T-helper 1 cell treated with Interleukin-12 subunit alpha and Interleukin-12 subunit beta and Interleukin-4 antibody, amounts not matched to agents 30 ng/mL and 1 ng/mL, for 36 hours (primary cell): ENCODE measurements around the gene TSPAN10. TPM values are rescaled to one million over a fixed set of nuclear protein-coding genes. Genes with fewer than 3 reads are reported as not detected.
"Not testable (repeated sequence)": the region's sequence is repeated elsewhere in the genome, so short reads cannot be mapped to it uniquely, and the experiment has no call there.

ENCODE experiments used
- intact Hi-C: fragments of 100-400 bp; cut with micrococcal nuclease; formaldehyde crosslinking; loops from one replicate; pipeline ENCODE4 v1.15.1; 2024
- total RNA-seq: library from RNA; stranded (reverse); gene quantifications from 2 replicates; pipeline ENCODE4 v1.2.3, GENCODE V29; 2022

The TSPAN10 gene
- total RNA-seq, 1 donor from 2014 or later: 0.47 TPM

GRCh38 chr17:81660441-81660840 is 23.4 kb downstream of the TSPAN10 start:
- intact Hi-C loops: no loop called here

- intact Hi-C loops: no loop called here
Observed at GRCh38 chr17:81662002-81662401, 25.0 kb downstream of the TSPAN10 start.

GRCh38 chr17:81664051-81664470 is 27.1 kb downstream of the TSPAN10 start:
- intact Hi-C loops: no loop called here

- intact Hi-C loops: loop anchor here (1.0 kb wide), 4 partner anchors 18 to 47 kb away; partner anchors contain the start of genes ARL16, MRPL12, NPLOC4 and SLC25A10
Observed at GRCh38 chr17:81665205-81666091, 28.5 kb downstream of the TSPAN10 start.

- intact Hi-C loops: loop anchor here (1.0 kb wide), 4 partner anchors 17 to 46 kb away; partner anchors contain the start of genes ARL16, MRPL12, NPLOC4 and SLC25A10
Observed at GRCh38 chr17:81666092-81666341, 29.0 kb downstream of the TSPAN10 start.

- intact Hi-C loops: loop anchor here (1.0 kb wide), 4 partner anchors 17 to 46 kb away; partner anchors contain the start of genes ARL16, MRPL12, NPLOC4 and SLC25A10
Observed at GRCh38 chr17:81666342-81667191, 29.6 kb downstream of the TSPAN10 start, which contains the start of the genes CCDC137 and OXLD1. TSS of gene CCDC137 (plus strand) at chr17:81666737. CDS start at chr17:81666767, 30 bp downstream. TSS of gene OXLD1 (minus strand) at chr17:81666605. CDS start at chr17:81666577, 28 bp downstream.

- intact Hi-C loops: no loop called here
Observed at GRCh38 chr17:81667754-81668153, 30.8 kb downstream of the TSPAN10 start.

- intact Hi-C loops: no loop called here
Observed at GRCh38 chr17:81672504-81672903, 35.5 kb downstream of the TSPAN10 start.

- intact Hi-C loops: no loop called here
Observed at GRCh38 chr17:81672954-81673353, 36.0 kb downstream of the TSPAN10 start.

- intact Hi-C loops: no loop called here
Observed at GRCh38 chr17:81673561-81674258, 36.7 kb downstream of the TSPAN10 start.

- intact Hi-C loops: not testable (repeated sequence)
Observed at GRCh38 chr17:81675515-81676221, 38.7 kb downstream of the TSPAN10 start.

GRCh38 chr17:81676906-81677305 is 39.9 kb downstream of the TSPAN10 start:
- intact Hi-C loops: no loop called here

GRCh38 chr17:81680150-81680549 is 43.2 kb downstream of the TSPAN10 start:
- intact Hi-C loops: loop anchor here (5.0 kb wide), 1 partner anchor 128 kb away; the partner anchor contains the start of gene FAAP100

GRCh38 chr17:81681672-81682071 is 44.7 kb downstream of the TSPAN10 start:
- intact Hi-C loops: loop anchor here (2.0 to 5.0 kb wide), 2 partner anchors 129 to 179 kb away; partner anchors contain the start of genes FAAP100 and P4HB

GRCh38 chr17:81682565-81683207 is 45.7 kb downstream of the TSPAN10 start:
- intact Hi-C loops: loop anchor here (1.0 to 5.0 kb wide), 5 partner anchors 16 to 178 kb away; partner anchors contain the start of genes CCDC137, FAAP100, MRPL12 and NPLOC4

- intact Hi-C loops: loop anchor here (1.0 to 5.0 kb wide), 5 partner anchors 17 to 178 kb away; partner anchors contain the start of genes CCDC137, FAAP100, MRPL12 and NPLOC4
Observed at GRCh38 chr17:81683208-81683583, 46.2 kb downstream of the TSPAN10 start.

GRCh38 chr17:81683584-81684441 is 46.8 kb downstream of the TSPAN10 start, which contains the start of the genes ARL16 and HGS:
TSS of gene ARL16 (minus strand) at chr17:81683797. CDS start at chr17:81683753, 44 bp downstream.
TSS of gene HGS (plus strand) at chr17:81684011. CDS start at chr17:81684067, 56 bp downstream.
- intact Hi-C loops: loop anchor here (1.0 to 5.0 kb wide), 5 partner anchors 18 to 177 kb away; partner anchors contain the start of genes CCDC137, FAAP100, MRPL12 and NPLOC4

GRCh38 chr17:81684442-81684911 is 47.5 kb downstream of the TSPAN10 start:
- intact Hi-C loops: loop anchor here (5.0 kb wide), 1 partner anchor 132 kb away; the partner anchor contains the start of gene FAAP100
